ENCODE data around the gene NSUN2.

- TF ChIP-seq, protein P1, sequence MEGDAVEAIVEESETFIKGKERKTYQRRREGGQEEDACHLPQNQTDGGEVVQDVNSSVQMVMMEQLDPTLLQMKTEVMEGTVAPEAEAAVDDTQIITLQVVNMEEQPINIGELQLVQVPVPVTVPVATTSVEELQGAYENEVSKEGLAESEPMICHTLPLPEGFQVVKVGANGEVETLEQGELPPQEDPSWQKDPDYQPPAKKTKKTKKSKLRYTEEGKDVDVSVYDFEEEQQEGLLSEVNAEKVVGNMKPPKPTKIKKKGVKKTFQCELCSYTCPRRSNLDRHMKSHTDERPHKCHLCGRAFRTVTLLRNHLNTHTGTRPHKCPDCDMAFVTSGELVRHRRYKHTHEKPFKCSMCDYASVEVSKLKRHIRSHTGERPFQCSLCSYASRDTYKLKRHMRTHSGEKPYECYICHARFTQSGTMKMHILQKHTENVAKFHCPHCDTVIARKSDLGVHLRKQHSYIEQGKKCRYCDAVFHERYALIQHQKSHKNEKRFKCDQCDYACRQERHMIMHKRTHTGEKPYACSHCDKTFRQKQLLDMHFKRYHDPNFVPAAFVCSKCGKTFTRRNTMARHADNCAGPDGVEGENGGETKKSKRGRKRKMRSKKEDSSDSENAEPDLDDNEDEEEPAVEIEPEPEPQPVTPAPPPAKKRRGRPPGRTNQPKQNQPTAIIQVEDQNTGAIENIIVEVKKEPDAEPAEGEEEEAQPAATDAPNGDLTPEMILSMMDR (conservative IDR thresholded peaks at IDR 0.05; ENCODE audit: low read depth in 2 of 2): no peak
- TF ChIP-seq REST (IDR thresholded peaks at IDR 0.05; ENCODE audit: unreplicated experiment) (no peak), POLR2AphosphoS5 (IDR thresholded peaks at IDR 0.05; ENCODE audit: low read depth) (no peak), CREB1 (CRISPR knock-in tag; IDR thresholded peaks at IDR 0.05; ENCODE audit: low read depth) (no peak), EZH2 (IDR thresholded peaks at IDR 0.05; ENCODE audit: low read depth, unreplicated experiment) (no peak), EZH2phosphoT487 (IDR thresholded peaks at IDR 0.05; ENCODE audit: unreplicated experiment) (no peak), ZNF114 (CRISPR knock-in tag; IDR thresholded peaks at IDR 0.05) (no peak)
Measured at GRCh38 chr5:6595405-6595804, 37.4 kb downstream of the NSUN2 start.
